Thymus (tissue), 11 donors: ENCODE results near the gene ATOH8. TPM values are rescaled to one million over a fixed set of nuclear protein-coding genes. Genes with fewer than 3 reads are reported as not detected.
"Not testable (repeated sequence)": the region's sequence is repeated elsewhere in the genome, so short reads cannot be mapped to it uniquely, and the experiment has no call there.

Experiments
- DNase-seq, 9 donors: peaks; one replicate each; pipeline ENCODE4 v3.0.0-alpha.2; 2013; ENCODE audit warnings: low spot score in 9 of 9, low read depth in 6 of 9, missing footprints in 1 of 9
- H3K27ac ChIP-seq, 2 donors: one replicate each; pipeline ENCODE4 v1.5.1; 2013; ENCODE audit warnings: control low read depth in 1 of 2, low read depth in 1 of 2, low read length in 1 of 2, mild to moderate bottlenecking in 1 of 2, moderate library complexity in 1 of 2
- H3K27me3 ChIP-seq, 2 donors: one replicate each; pipeline ENCODE4 v1.5.1; 2013; ENCODE audit warnings: low read length in 1 of 2; ENCODE audit not compliant: control insufficient read depth in 2 of 2, insufficient read depth in 1 of 2
- H3K36me3 ChIP-seq, 2 donors: one replicate each; pipeline ENCODE4 v1.5.1; 2013; ENCODE audit warnings: low read length in 1 of 2, mild to moderate bottlenecking in 1 of 2, moderate library complexity in 1 of 2; ENCODE audit not compliant: control insufficient read depth in 2 of 2, insufficient read depth in 2 of 2
- H3K4me1 ChIP-seq, 2 donors: one replicate each; pipeline ENCODE4 v1.5.1; 2013; ENCODE audit warnings: low read length in 2 of 2; ENCODE audit not compliant: control insufficient read depth in 2 of 2, insufficient read depth in 2 of 2
- H3K4me3 ChIP-seq, 2 donors: one replicate each; pipeline ENCODE4 v1.5.1; 2013; ENCODE audit warnings: low read length in 2 of 2, control low read depth in 1 of 2, mild to moderate bottlenecking in 1 of 2
- H3K9me3 ChIP-seq, 2 donors: one replicate each; pipeline ENCODE4 v1.5.1; 2013; ENCODE audit warnings: low read length in 1 of 2, mild to moderate bottlenecking in 1 of 2; ENCODE audit not compliant: control insufficient read depth in 2 of 2, insufficient read depth in 1 of 2
- WGBS: extraction: QIAGEN DNeasy Blood & Tissue Kit; methylation state at CpG from one replicate; pipeline ENCODE4 v1.1.7; 2013; 5-methylcytosine and 5-hydroxymethylcytosine counted together
- polyA plus RNA-seq: library from polyadenylated mRNA; stranded (reverse); fragments of 200-250 nt; gene quantifications from one replicate; pipeline ENCODE4 v1.2.3, GENCODE V29; 2013
- total RNA-seq: library from RNA; stranded (reverse); fragments of 120-200 nt; gene quantifications from one replicate; pipeline ENCODE4 v1.2.4, GENCODE V29; 2013
- donor health status: healthy.

The ATOH8 gene
- total and polyA plus RNA-seq, 2 donors, result 2.0 to 19.1 TPM

DNA sequence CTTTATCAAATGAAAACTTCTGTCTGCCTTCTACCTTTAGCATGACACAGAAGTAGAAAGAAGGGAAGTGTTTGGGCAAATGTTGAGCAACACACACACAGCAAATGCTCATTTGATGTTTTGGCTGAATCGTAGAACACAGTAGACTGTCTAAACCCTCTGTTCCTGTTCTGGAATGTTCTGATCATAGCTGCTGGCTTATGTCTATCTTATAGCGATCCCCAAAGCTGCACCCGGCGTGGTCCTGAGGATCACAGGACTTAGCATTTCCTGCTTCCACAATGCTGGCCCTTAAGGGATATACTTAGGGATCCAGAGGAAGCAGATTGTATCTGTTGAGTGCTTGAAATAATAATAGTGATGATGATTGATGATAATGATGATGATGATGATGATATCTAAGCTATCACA, 44.4 kb upstream of the ATOH8 start:
- 69% methylated on average over 4 of the region's 4 CpGs for whole genome bisulfite sequencing
- DNase-seq, result no peak
- Histone ChIP-seq H3K27me3 (no peaks in the 10 kb centered on the region), H3K4me3 (no peak overlapping the region), H3K36me3 (no peaks in the 10 kb centered on the region), H3K27ac (no peak overlapping the region), H3K4me1 (peaks cover 0 to 32% of the 10 kb centered on the region in 2 donors), H3K9me3 (no peaks in the 10 kb centered on the region)

DNA sequence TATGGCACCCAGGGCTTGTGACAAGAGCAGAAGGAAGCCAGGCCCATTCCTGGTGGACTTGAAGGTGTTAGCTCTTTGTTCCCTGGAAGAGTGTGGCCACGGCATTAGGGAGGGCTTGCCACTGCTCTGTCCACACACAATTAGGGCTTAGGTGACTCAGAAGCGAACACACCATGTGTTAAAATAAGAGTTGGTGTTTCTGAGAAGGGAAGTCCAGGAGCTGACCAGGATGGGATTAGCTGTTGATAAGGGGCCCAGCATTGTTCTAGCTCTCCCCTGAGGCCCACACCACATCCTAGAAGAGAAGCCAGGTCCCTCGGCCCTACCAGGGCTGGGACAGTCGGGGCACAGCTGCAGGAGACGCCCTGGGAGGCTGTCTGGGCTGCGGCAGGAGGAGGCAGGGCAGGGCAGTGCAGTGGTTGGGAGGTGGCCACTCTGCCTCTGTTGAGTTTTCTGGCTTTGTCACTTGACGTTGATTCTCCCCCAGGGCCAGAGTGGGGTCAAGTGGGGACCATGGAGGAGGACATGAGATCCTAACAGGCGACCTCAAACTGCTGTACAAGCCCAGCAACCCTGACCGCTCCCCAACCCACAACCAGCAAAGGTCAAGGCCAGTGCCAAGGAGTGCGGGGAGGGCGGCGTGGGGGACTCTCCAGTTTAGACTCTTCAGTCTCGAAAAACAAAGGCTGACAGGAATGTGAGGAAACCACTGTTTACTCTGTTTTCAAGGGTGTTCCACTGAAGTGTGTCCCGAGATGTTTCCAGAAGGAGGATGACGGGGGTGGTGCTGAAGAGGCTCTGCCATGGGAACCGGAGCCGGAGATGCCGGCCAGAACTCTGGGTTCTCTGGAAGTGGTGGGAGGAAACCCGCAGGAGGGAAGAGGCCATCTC, 42.9 kb upstream of the ATOH8 start:
- 92% methylated on average over 19 of the region's 19 CpGs for WGBS
- H3K4me3 ChIP-seq, result no peak overlapping the region
- H3K27ac ChIP-seq, result no peak overlapping the region
- no peaks in the 10 kb centered on the region for H3K27me3 ChIP-seq
- no peaks in the 10 kb centered on the region for H3K36me3 ChIP-seq
- H3K9me3 ChIP-seq, result no peaks in the 10 kb centered on the region
- no peak for DNase-seq
- H3K4me1 ChIP-seq, result peaks cover 0 to 31% of the 10 kb centered on the region in 2 donors

DNA sequence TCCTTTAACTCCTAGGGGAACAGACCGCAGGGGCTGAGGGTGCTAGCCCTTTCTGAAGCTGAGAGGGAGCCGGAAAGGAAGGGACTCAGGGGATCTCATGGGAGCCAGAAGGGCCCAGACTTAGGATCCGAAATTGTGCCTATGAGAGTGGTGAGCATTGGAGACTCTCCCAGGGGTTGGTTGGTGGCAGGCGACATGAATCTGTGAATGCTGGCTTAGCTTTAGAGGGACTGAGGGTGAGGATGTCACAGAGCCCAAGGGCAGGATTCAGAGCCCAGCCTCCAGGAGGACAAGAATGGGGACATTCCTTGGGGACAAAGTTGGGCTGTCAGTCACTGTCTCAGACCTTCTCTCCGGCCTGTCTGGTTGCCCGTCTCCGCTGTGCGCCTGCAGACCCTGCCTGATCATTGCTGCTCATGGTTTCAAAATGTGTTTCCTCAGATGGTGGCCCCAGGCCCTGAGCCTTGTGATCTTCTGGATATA, 42.2 kb upstream of the ATOH8 start:
- Histone ChIP-seq H3K27ac (no peak overlapping the region), H3K36me3 (no peaks in the 10 kb centered on the region), H3K4me1 (peaks cover 0 to 36% of the 10 kb centered on the region in 2 donors), H3K4me3 (no peak overlapping the region), H3K9me3 (no peaks in the 10 kb centered on the region), H3K27me3 (no peaks in the 10 kb centered on the region)
- no peak for DNase-seq
- WGBS, result 97% methylated on average over 8 of the region's 8 CpGs

DNA sequence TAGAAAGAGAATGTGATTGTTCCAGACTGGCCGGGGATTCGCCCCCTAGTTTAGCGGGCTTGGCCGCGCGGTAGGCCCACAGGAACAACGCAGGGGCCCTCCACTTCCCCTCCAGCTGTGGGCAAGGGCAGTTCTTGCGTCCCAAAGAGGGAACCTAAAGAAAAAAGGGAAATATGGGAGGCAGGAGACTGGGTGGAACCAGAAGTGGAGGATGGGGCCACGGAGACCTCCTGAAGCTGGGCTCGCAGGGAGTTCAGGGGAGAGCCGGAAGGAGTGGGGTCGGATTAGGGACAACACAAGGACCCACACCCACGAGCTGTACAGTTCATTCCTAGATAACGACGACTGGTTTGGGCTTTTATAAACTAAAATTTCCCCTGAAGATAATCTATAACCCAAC, 41.5 kb upstream of the ATOH8 start:
- DNase-seq, result no peak
- H3K36me3 ChIP-seq, result no peaks in the 10 kb centered on the region
- H3K4me1 ChIP-seq, result peaks cover 0 to 33% of the 10 kb centered on the region in 2 donors
- no peaks in the 10 kb centered on the region for H3K27me3 ChIP-seq
- H3K27ac ChIP-seq, result no peak overlapping the region
- H3K4me3 ChIP-seq, result no peak overlapping the region
- 47% methylated on average over 15 of the region's 15 CpGs for WGBS
- H3K9me3 ChIP-seq, result no peaks in the 10 kb centered on the region

DNA sequence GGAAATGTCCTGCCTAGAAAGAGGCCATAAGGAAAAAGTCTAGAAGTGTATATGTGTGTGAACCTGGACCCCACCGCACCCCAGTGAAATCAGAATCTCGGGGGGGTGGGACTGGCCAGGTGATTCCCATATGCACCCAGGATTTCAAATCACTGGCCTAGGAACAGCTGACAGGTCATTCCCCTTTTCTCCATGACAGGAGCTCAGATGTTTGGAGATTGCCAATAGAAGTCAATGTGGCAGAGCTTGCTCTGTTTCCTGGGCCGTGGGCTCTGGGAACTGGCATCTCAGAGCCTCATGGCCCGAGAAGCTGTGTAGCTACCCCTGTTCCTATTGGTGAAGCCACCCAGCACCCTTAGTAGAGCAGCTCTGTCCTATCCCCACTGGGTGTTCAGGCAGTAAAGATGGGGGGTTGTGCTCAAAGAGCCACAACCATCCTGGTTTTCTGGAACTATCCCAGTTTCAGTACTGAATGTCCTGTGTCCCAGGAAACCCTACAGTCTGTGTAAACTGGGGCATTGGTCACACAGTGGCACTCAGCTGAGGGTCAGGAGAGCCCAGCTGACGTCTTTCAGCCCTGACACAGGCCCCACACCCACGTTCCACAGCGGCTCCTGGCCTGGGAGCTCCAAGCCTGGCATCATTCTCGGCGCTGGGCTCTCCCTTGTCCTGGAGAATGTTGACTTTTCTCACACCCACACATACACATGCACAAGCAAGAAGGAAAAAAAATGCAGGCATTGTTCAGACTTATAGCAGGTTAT, 40.8 kb upstream of the ATOH8 start:
- H3K36me3 ChIP-seq, result no peaks in the 10 kb centered on the region
- DNase-seq, result no peak
- H3K4me3 ChIP-seq, result no peak overlapping the region
- H3K27ac ChIP-seq, result no peak overlapping the region
- 94% methylated on average over 9 of the region's 9 CpGs for WGBS
- no peaks in the 10 kb centered on the region for H3K9me3 ChIP-seq
- no peaks in the 10 kb centered on the region for H3K27me3 ChIP-seq
- H3K4me1 ChIP-seq, result peaks cover 0 to 33% of the 10 kb centered on the region in 2 donors

DNA sequence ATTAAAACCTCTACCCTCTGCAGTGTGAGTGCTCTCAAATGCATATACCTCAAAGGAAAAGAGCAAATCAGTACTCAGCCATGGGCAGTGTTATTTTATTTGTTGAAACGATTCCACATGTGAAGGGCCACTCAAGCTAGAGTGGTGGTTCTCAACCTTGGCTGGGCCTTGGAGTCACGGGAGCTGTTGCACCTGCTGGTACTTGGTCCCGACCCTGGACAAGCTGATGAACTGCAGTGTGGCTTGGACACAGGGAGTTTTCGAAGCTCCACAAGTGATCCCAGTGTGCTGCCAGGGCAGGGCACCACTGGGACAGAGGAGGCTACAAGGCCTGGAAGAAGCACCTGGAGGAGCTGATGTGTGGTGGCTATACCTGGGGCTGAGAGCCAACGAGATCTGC, 40.0 kb upstream of the ATOH8 start:
- no peak overlapping the region for H3K27ac ChIP-seq
- no peak overlapping the region for H3K4me3 ChIP-seq
- no peaks in the 10 kb centered on the region for H3K36me3 ChIP-seq
- H3K4me1 ChIP-seq, result peaks cover 0 to 33% of the 10 kb centered on the region in 2 donors
- no peaks in the 10 kb centered on the region for H3K27me3 ChIP-seq
- no peak for DNase-seq
- 97% methylated on average over 5 of the region's 5 CpGs for WGBS
- no peaks in the 10 kb centered on the region for H3K9me3 ChIP-seq

DNA sequence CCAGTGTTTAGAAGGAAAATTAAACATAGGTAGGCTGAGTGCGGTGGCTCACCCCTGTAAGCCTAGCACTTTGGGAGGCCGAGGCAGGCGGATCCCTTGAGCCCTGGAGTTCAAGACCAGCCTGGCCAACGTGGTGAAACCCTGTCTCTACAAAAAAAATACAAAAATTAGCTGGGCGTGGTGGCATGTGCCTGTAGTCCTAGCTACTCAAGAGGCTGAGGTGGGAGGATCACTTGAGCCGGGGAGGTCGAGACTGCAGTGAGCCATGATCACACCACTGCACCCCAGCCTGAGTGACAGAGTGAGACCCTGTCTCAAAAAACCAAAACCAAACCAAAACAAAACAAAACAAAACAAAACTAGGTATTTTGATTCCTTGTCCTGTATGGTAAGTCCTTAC, 39.4 kb upstream of the ATOH8 start:
- not testable (repeated sequence) for H3K36me3 ChIP-seq, H3K4me3 ChIP-seq, DNase-seq, H3K27ac ChIP-seq, H3K27me3 ChIP-seq, H3K9me3 ChIP-seq
- peaks cover 0 to 33% of the 10 kb centered on the region in 2 donors for H3K4me1 ChIP-seq
- 97% methylated on average over 7 of the region's 7 CpGs for WGBS

DNA sequence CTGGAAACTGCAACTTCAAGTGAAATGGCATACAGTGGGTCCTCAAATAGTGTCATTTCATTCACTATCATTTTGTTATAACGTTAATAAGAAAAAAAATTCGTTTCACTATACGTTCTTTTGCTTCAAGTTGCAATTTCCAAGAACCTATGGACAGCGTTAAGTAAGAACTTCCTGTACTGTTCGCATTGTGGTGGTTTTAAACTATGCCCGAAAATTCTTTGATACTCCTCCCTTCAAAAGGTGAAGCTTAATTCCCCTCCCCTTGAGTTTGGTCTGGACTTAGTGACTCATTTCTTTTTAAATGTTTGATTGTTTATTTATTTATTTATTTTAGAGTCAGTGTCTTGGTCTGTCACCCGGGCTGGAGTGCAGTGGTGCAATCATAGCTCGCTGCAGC, 39.0 kb upstream of the ATOH8 start:
- Histone ChIP-seq H3K36me3 (no peaks in the 10 kb centered on the region), H3K4me1 (peaks cover 0 to 33% of the 10 kb centered on the region in 2 donors), H3K27ac (no peak overlapping the region), H3K27me3 (no peaks in the 10 kb centered on the region), H3K9me3 (no peaks in the 10 kb centered on the region), H3K4me3 (no peak overlapping the region)
- 30% methylated on average over 8 of the region's 8 CpGs for WGBS
- DNase-seq, result no peak

DNA sequence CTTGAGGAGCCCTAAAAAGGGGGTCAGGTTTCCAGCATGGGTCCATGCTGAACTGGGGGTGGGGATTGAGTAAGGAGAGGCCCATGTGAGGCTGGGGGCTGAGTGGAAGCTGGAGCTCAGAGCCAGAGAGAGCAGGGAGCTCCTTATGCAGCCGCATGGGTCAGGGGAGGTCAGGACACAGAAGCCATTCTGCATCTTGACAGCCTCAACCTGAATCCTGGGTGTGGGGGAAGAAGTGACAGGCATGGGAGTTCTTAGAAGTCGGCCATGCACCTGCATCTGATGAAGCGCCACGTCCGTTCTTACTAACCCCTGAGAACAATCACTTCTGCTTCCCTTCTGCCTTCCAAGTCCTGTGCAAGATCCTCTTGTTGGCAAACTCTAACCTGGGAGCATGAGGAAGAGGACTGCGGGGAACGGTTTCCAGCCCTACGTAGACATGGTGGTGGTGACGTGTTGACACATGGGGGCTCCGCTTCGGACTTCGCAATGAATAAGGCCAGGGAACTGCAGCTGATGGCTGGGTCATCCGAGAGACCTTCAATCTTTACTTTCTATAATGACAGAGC, 37.4 kb upstream of the ATOH8 start:
- Histone ChIP-seq H3K4me1 (peaks cover 0 to 24% of the 10 kb centered on the region in 2 donors), H3K36me3 (no peaks in the 10 kb centered on the region), H3K27ac (no peak overlapping the region), H3K27me3 (no peaks in the 10 kb centered on the region), H3K9me3 (no peaks in the 10 kb centered on the region), H3K4me3 (no peak overlapping the region)
- WGBS, result 74% methylated on average over 13 of the region's 13 CpGs
- DNase-seq, result no peak
